DMS79 (cell line): ENCODE results near the gene SORT1.
"Not testable (repeated sequence)": the region's sequence is repeated elsewhere in the genome, so short reads cannot be mapped to it uniquely, and the experiment has no call there.

Source experiments
- DNase-seq: peaks from one replicate; lab custom pipeline; 2025; lab: John Stamatoyannopoulos, UW

Gene SORT1

DNA sequence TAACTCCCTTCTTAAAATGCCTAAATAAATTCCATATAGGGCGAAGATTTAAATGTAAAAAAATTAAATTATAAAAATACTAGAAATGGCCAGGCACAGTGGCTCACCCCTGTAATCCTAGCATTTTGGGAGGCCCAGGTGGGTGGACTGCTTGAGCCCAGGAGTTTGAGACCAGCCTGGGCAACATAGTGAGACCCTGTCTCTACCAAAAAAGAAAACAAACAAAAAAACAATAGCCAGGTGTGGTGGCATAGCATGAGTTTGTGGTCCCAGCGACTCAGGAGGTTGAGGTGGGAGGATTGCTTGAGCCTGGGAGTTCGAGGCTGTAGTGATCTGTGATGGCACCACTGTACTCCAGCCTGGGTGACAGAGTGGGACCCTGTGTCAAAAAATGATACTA, 17.8 kb downstream of the SORT1 start:
- DNase-seq, result no peak

DNA sequence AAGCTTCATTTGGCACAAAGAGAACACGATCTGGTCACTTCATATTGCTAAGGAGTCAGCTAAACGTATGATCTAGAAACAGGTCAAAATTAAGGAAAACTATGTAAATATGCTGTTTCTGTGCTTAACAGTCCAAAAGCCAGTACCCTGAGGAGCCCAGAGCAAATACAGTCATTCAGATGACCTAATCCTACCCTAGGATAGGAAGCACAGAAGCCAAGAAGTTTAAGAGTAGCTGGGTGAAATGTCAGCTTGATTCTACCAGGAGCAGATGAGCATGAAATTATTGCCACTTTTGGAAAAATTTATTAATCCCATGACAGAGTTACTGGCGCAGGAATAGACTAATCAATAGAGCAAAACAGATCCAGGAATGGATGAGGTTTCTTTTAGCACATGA, 18.3 kb downstream of the SORT1 start:
- DNase-seq, result no peak

DNA sequence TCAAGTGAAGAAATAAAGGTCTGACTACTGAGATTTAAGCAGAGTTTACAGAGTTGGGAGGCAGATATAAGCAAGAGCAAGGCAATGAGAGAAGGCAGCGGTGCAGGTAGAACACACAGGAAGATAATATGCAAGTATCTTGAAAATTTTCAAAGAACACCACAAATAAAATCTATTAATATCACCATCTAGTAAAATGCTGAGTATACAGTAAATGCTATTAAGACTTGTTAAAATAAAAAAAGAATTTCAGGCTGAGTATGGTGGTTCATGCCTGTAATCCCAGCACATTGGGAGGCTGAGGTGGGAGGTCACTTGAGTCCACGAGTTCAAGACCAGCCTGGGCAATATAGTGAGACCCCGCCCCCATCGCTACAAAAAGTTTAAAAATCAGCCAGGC, 20.0 kb downstream of the SORT1 start:
- DNase-seq, result no peak

DNA sequence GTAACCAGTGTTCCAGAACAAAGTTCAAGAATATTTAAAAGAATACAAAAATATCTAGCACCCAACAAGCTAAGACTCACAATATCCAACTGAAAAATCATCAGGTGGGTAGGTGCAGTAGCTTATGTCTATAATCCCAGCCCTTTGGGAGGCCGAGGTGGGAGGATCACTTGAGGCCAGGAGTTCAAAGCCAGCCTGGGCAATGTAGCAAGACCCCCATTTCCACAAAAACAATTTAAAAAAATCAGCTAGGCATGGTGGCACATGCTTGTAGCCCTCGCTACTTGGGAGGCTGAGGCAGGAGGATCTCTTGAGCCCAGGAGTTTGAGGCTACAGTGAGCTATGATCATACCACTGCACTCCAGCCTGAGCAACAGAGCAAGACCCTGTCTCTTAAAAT, 24.0 kb downstream of the SORT1 start:
- not testable (repeated sequence) for DNase-seq

DNA sequence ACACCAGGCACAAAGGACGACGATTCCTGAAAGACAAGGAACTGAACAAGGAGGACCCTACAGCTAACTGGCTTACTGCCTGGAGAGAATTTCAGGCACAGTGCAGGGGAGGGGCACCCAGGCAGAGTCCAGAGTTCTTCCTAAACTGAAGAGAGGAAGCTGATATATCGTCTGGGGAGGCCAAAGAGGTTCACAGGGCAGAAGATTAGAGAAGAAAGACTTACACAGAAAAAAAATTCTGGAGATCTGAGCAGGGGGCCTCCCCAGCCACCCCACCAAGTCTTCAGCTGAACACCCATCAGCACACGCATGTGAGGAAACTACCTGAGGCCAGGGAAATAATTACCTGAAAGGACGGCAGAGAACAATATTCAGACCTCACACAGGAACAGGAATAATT, 24.6 kb downstream of the SORT1 start:
- no peak for DNase-seq

DNA sequence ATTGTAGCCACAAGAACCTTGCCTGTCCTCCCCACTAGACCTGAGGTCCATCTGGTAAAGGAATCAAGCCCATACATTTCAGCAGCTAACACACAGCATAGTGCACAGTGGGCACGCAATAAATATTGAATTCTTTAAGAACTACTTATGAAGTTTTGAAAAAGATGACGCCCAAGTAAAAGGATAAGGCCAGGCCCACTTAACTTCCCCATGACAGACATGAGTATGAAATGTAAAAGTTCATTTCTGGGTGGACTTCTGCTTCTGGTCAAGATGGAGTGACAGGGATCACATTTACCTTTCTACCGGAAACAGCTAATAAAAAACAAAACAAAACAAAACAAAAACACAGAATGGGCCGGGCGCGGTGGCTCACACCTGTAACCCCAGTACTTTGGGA, 25.4 kb downstream of the SORT1 start:
- no peak for DNase-seq

DNA sequence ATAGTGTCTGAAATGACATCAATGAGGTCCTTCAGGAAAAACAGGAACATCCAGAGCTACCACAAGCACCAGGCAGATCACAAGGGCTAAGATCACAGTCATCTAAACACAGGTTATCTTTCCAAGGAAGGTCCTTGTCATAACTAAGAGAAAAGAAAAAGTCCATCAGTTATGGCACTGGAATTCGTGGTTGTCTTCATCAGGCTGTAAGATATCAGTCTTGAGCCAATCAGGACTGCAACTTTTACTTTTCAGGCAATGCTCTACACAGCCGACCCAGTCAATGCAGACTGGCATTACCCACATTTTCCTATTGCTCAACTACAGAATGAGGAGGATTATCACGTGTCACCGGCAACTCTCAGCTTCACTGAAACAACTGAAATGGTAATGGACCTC, 26.4 kb downstream of the SORT1 start:
- no peak for DNase-seq

DNA sequence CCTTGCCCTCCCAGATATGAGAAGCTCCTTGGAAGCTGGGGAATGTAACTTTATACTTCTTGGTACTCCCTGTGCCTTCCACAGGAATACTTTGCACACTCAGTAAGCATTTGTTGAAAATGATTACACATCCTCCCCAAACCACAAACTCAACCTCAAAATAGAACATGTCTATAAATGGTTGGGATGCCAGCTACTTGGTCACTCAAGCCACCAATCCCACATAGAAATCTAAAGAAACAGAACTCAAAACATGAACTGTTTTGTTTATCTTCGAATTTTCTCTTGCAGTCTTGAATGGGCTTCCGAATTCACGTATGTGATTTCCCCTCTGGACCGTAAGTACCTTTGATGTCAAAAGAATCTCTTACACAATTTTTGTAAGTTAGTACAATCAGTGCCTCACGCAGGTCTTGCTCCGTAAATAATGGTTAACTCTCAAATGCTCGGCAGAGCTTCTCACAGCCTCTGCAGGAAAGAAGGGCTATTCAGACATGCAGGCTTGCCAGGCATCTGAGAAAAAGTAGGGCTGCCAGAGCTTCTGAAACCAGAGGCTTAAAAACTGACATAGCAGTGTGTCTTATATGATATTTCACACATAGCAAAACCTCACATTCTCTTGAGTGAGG, 26.9 kb downstream of the SORT1 start:
- DNase-seq, result no peak

DNA sequence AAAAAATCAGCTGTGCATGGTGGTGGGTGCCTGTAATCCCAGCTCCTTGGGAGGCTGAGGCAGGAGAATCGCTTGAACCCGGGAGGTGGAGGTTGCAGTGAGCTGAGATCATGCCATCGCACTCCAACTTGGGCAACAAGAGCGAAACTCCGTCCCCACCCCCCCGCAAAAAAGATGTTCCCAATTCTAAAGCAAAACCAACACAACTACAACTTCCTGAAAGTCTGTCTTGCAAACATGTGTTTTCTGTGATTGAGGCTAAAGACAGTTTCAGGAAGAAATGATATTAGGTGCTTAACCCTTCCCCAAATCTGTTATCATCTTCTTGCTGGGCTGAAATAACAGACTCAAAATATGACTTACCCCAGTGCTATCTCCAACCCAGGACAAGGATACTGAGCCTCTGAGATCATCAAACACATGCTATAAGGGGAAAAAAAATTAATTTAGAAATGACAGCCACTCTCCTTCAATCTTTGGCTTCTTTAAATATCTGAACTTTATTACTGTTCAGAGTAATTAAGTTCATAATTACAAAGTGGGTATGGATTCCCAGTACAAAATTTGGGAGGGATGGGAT, 28.5 kb downstream of the SORT1 start:
- no peak for DNase-seq

DNA sequence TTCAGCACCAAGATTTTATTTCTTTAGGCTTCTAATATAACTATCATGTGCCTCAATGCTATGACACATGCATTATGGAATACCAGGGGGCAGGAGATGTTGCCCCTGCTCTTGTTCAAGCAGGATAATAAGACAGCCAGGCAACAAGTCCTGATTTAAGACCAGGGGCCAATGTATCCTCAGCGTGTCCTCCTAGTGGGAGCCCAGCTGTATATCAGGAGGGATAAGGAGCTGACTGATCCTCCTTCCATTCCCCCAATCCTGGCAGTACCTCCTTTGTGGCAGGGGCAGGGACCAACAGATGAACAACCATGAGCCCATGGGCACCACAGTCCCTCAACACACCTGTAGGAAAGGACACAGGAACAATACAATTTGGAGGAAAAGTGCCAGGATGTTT, 29.3 kb downstream of the SORT1 start:
- DNase-seq, result no peak

DNA sequence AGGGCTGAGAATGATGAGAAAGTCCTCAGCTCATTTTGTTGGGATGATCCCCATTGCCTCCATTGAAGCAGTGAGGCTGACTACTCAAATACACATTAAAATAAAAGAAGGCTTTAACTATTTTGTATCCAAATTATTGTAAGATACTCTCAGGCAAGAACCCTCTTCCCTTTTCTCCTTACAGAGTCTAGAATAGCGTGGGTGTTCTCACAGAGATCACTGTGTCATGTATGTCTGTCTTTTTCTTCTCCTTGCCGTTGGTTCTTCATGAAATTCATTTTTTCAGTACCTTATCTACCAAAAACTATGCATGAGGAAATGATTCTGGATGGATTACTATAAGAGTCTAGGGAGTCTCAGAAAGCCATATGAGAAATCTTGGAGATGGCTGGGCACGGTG, 30.1 kb downstream of the SORT1 start:
- no peak for DNase-seq

DNA sequence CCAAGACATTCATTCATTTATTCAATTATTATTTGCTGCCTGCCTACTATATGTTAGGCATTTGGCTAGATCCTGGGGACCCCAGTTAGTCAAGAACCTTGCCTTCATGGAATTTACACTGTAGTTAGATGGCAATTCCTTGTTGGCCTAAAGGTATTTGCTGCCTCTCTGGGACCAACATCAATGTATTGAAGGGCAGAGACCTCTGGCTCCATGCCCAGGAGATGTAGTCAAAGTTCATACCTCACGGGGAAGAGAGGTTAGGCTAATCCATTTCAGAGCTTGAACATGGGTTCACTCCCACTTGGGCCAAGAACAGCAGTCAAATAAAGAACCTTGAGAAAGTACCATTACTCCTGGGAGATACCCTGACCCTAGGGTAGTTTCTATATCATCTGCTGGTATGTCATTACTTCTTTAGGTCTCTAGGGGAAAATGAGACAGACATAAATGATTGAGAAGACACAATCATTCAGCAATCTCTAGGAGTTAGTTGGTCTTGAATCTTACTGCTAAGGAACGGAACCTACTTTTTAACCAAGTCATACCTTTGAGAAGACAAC, 32.0 kb downstream of the SORT1 start:
- DNase-seq, result no peak

DNA sequence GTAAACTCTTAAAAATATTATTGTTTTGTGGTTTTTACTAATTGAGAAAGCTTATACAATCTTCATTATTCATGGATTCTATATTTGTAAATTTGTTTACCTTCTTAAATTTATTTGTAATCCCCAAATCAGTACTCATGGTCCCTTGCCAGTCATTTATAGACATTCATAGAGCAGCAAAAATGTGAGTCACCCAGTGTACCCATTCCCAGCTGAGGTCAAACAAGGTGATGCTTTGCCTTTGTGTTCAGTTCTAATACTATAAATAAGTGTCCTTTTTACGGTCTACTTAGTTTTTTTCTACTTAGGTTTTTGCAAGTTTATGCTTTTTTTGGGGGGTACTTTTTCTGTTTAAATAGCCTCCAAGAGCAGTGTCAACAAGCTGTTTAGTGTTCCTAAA, 36.1 kb downstream of the SORT1 start:
- DNase-seq, result no peak

DNA sequence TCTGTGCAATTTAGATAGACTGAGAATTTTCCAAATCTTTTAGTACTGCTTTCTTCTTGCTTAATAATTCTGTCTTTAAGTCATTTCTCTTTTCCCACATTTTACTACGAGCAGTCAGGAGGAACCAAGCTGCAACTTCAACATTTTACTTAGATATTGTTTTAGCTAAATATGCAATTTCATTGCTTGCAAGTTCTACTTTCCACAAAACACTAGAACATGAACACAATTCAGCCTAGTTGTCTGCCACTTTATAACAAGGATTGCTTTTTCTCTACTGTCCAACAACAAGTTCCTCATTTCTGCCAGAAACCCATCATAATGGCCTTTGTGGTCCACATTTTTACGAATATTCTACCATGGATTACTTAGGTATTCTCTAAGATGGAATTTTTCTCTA, 36.6 kb downstream of the SORT1 start:
- DNase-seq, result no peak

DNA sequence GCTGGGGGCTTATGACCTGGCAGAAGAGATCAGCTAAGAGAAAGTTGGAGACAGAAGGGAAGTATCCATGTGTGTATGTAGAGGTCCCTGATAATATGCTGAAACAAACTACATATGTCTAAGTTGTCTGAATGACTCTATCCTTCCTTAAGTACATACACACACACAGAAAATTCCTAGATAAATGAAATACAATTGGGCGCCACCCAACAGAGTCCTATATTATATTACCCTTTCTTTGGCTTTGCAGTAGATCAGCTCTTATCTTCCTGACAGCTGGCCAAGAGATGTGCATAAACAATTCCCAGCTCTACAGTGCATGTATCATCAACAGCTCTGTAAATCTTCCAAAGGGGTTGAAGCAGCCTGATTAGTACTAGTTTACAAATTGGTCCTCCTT, 40.1 kb downstream of the SORT1 start:
- peak; percentile 42 for DNase-seq

DNA sequence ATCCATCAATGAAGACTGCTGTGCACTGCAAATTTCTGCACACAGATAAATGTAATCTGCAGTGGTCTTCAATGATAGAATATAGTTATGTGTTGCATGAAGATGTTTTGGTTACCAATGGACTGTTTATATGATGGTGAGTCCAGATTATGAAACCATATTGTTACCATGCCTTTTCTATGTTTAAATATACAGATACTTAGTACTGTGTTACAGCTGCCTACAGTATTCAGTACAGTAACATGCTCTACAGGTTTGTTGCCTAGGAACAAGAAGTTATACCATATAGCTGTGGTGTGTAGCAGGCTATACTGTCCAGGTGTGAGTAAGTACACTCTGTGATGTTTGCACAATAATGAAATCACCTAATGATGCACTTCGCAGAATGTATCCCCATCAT, 40.8 kb downstream of the SORT1 start:
- no peak for DNase-seq

DNA sequence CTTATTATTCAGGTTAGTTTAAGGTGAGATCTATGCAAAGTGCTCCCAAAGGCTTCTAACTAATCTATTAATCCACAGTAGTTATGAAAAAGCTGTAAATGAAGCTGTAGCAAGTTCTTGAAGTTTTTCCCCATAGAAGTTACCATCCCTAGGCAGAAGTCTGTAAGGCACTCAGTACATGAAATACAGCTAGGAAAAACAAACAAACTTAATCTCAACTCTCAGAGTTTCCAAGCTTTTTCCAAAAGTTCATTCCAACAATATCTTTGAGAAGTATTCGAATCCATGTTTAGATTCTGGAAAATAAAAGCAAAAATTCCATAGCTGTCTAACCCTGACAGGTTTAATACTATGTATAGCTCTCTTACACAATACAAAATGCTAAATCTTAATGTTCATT, 41.2 kb downstream of the SORT1 start:
- DNase-seq, result no peak

DNA sequence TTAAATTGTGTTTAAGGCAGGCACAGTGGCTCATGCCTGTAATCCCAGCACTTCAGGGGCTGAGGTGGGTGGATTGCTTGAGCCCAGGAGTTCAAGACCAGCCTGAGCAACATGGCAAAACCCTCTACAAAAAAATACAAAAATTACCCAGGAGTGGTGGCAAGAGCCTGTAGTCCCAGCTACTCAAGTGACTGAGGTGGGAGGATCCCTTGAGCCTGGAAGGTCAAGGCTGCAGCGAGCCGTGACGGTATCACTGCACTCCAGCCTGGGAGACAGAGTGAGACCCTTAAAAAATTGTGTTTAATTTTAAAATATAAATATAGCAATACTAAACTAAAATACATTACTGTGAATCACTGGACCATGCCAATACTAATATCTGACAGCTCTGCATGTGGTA, 42.8 kb downstream of the SORT1 start:
- no peak for DNase-seq

DNA sequence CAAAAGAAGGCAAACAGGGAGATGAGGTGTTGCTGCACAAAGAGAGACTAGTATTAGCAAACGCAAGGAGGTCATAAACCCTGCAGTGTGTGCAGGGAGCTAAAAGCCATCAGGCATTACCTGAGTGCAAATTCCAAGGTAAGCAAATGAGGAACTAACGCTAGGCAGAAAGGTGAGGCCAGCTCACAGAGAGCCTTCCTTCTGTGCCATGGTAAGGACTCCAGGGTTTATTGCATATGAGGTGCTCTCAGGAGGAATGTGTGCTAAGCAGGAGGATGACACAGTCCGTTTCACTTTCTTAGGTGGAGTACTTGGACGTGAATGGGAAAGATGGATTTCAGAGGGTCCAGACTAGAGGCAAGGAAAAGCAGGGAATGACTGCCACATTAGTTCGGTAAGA, 46.3 kb downstream of the SORT1 start:
- DNase-seq, result no peak

DNA sequence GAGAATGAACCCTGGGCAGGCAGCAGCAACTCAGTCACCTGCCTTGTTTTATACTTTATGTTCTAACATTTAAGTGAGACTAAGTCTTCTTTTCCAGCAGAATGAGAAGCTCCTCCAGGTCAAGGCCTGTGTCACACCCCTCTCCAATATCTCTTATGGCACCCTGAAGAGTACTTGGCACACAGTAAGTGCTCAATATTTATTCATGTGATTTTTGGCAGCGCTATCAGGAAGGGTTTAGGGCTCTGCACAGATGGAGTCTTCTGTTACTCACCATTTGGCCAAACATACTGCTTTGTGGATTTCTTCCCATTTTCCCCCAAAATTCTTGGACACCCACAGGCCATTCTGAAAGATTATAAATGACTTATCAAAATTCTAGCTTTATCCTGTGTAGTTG, 47.1 kb downstream of the SORT1 start:
- DNase-seq, result peak; percentile 5

DNA sequence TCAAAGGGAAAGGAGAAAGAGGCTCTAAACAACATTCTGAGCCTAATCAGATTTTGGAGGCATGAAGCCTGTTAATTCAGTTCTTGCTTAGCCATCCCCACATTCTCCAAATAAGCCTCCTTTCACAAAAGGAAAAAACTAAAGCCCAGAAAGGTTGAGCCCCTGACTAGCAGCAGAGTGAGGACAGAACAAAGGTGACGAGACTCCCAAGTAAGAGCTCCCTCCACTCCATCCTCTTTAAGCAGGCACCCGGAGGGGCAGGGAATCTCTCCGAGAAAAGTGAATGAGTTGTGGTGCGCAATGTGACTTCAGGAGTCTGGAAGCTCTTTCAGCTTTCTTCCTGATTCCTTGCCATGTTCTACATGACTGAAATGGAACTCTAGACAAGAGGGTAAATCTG, 47.5 kb downstream of the SORT1 start:
- no peak for DNase-seq

DNA sequence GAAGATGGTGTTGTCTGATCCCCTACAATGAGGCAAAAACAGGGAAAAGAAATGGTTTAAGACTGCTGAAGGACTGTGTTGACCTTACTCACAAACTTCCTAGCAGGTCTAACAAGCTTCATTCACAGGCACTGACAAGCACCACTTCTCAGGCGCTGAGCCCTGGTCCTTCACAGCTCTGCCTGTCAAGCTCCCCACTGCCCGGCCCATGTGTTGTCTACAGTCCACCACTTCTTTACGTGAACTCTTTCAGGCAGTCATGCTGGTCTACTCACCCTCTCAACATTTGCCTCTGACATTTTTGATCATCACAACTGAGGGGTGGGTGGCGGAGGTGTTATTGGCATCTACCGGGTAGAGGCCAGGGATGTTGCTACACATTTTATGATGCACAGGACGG, 50.2 kb downstream of the SORT1 start:
- no peak for DNase-seq

DNA sequence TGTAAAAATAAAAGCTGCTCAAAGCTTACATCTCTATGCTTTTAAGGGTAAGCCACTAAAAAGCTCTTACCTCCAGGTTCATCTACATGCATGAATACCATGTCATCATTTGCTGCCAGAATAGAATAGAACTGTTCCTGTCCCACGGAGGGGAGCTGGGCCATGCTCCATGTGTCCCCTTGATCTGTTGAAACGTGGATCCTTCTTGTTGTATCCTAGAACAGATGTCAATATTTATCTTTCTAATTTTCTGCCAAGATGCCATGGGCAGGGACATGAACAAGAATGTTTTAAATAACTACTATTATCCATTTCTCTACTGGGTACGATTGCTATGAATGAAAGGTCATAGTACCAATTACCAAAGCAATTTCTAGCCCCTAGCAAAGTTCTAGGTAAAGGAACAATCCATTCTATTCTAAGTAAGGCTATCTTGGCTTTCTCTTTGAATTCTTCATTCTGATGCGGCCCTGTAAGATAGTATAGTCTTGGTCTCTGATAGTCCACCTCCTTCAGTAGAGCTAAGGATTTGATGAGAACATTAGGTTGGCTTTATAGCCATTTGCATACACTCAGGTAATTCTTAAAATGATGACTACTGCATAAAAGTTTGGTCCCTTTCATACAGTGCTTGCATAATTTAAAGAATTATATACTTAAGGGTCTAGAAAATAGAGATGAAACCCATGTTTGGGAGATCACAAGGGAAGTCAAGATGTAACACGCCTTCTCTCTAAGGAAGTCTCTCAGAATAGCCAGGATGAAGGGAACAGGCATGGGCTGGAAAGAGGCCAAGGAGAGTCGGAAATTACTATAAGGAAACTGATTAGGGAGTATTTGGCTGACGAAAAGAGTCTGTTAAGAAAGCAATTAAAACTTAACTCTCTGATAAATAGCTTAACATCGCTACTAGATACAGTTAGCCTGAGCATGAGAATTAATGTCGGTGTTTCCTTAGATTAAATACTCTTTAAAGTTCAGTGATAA, 55.5 kb downstream of the SORT1 start:
- DNase-seq, result no peak
